NCI-H446 (cell line): Measurements from ENCODE around the gene TP53TG5.

Experiments
- DNase-seq, 2 experiments: peaks; one replicate each; lab custom pipeline; 2025; lab: John Stamatoyannopoulos, UW

Gene TP53TG5

GRCh38 chr20:45345104-45345936, 32.8 kb downstream of the TP53TG5 start:
- DNase-seq, result no peak

GRCh38 chr20:45344168-45344860, 33.8 kb downstream of the TP53TG5 start:
- no peak for DNase-seq

- no peak for DNase-seq
These were observed 34.5 kb downstream of the TP53TG5 start for GRCh38 chr20:45343532-45344167.

- DNase-seq, result no peak
These were observed 35.1 kb downstream of the TP53TG5 start for GRCh38 chr20:45342855-45343531.

- DNase-seq, result no peak
These were observed 35.9 kb downstream of the TP53TG5 start for GRCh38 chr20:45341939-45342854.

DNA sequence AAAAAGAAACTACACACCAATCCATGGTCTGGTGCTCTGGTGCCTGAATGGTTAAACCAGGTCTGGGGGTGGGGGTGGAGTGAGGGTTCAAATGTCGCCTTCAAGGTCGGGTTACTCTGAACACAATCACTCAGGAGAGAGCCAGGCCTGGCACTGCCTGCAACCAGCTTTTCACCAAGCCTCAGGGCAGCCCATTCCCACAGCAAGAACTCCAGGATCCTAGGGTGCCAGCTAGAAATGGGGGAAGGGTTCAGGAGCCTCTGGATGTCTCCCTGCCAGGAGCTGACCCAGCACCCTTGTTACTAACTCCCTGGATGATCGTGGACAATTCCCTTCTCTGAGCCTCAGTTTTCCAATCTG, 36.6 kb downstream of the TP53TG5 start:
- DNase-seq, result no peak

DNA sequence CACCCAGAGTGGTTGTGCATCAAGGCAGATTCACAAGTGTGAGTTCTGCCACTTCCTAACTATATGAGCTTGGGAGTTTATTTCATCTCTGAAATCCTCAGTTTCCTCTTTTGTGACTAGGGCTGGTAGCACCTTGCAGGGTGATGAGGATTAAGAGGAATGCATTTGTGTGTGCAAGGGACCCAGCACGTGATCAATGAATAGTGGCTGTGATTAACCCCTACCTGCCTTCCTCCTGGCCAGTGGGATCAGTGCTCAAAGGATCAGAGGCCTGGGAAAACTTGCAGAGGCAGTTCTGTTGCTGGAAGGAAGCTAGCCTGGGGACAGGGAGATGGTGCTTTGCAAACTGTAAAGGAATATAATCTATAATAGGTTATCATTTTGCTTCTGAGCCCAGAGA, 37.2 kb downstream of the TP53TG5 start:
- DNase-seq, result no peak

DNA sequence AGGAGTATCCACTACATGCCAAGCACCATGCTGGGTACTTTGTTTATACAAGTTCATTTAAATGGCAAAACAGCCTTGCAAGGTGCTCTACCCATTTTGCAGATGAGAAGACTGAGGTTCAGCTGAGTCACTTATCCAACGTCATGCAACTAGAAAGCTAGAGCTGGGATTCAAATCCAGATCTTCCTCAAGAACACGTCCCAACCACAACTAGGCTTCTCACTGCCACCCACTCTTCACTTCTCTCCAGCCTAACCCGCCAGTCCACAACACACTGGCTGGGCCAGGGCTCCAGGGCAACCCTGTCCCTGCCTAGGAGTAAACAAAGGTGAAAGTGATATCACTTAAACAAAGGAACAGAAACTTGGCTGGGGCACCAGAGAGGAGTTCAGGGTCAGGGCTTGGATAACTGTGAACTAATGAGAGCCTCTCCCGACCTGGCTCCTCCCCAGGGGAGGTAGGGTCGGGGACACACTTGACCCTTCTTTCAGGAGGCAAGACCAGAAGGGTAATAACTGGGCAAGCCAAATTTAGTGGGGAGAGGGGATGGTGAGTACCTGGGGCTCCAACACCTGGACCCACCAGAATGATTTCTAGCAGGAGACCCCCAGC, 37.8 kb downstream of the TP53TG5 start:
- DNase-seq, result no peak

DNA sequence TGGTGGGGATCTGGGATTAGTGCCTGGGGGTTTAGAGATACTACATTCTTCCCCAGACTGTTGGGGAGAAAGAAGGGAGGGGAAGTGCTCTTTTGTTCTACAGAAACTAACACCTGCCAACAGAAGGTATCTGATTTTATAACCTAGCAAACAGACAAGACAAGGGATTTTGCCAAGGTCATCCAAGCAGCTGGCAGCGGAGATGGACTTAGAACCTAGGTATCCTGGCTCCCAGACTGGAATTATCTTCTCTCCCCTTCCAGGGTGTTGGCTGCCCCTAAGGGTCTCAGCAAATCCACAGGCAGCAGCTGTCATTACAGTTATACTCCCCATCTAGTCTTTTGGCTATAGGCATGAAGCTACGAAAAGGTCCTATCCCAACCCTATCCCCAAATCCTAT, 38.3 kb downstream of the TP53TG5 start:
- DNase-seq, result no peak

DNA sequence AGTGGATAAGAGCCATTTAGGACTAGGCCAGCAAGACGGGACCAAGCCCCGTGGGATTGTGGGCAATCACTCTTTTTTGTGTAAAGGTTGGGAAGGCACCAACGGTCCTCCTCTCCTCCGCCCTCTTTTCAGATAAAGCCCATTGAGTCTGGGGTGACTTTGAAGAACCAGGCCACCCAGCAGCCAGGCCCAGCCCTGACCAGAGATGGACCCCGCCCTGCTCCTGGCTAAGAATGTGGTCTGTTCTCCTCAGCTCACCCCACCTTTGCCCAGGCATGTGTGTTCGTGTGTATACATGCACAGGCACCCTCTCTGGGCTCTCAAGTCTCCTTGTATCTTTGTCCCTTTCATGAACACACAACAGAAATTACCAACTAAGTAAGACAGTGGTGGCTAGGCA, 39.0 kb downstream of the TP53TG5 start:
- DNase-seq, result no peak

DNA sequence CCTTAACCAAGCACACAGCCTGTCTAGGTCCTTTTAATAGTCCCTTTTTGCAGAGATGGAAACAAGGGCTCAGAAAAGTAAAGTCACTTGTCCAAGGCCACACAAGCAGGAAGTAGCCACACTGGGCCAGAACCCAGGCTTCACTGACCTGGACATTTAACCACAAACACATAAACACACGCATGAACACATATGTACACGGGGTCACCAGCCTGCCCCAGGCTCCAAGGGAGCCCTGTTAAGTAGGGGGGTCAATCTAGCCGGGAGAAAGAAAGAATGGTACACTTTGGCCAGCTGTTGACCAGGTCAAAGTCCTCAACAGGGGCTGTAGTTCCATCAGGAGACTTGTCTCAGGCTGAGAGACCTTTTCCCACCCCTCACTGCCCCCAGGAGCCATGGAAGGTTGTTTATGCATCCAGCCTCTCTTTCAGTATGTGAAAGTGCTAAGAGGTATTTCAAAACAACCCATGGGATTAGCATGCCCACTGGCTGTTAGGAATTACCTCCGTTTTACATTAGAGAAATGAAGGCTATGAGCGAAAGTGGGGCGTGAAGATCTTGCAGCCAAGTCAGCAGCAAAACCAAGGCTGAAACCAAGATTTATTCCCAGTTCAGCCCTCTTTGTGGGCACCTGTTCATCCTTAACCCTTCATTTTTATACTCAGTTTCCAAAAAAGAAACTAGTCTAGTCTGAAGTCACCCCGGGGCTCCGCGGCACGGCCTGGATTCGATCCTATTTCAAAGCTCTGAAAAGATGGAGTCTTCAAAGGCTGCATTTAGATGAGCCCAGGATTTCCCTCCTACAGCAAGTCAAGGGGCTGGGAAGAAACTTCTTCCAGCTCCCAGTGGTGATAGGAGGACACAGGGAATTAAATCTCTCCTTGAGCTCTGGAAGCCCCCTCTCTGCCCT, 39.7 kb downstream of the TP53TG5 start:
- no peak for DNase-seq

DNA sequence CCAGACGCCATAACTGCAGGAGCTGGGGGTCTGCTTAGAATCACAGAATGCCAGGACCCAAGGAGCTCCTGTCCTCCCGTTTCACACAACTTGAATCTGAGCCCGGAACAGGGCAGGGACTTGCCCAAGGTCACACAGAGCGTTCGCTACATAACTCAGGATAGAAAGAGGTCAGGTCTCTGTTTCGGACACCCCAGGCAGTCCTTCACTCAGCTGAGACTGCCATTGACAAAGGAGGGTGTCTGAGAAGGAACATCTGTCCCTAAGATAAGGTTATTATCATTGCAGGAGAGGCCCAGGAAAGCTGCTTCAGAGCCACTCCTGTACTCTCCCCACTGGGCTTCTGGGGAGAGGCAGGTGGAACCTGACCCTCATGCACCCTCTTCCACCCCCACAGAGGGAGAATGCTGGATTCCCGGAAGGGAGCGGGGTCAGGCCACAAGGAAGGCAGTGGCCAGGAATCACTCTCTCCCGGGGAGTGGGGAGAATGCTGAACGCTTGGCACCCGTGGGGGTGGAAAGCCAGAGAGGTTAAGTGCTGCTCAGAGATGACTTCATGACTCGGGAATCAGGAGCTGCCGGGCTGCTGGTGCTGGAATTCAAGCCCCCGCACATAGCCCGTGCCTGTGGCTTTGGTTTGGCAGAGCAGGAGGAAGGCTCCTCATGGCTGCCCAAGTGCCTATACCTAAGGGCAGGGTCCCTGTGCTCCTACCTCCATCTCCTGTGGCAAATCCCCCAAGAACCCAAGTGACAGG, 40.6 kb downstream of the TP53TG5 start:
- DNase-seq, result no peak

DNA sequence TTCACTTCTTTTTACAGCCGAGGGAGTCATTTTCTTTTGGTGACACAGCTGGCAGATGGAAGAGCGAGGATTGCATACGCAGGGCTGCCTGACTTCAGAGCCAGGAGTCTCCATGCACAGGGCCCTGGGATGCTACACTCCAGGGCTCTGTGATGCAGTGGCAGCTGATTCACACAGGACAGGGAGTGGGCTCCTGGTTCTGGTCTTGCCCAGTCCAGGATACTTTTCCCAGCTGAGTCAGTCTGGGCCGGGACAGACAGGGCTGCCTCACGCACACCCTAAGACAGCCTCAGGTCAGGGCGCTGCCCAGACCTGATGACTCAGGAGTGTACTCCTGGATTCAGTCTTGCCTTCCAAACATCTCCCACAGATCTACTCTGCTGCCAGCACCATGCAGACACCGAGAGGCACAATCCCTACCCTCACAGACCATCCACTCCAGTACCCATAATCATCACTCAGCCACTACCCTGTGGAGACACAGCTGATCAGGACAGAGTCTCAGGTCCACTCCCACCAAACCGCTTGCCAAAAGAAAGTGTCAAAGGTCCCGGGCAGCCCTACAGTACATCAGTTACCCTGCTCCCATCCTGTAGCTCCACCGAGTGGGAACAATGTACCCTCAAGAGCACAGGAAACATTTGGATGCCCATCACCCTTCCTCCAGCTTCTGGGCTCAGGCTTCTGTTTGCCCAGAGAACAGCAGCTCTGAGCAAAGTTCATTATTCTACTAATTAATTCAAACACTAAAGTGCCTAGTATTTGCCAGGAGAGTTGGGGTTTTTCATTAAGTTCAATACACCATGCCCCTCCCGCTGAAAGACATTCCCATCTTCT, 41.4 kb downstream of the TP53TG5 start:
- no peak for DNase-seq

GRCh38 chr20:45330476-45330875, 47.6 kb downstream of the TP53TG5 start:
- DNase-seq, result no peak

- no peak for DNase-seq
These were observed 48.4 kb downstream of the TP53TG5 start for GRCh38 chr20:45329497-45330319.

GRCh38 chr20:45328451-45328850, 49.7 kb downstream of the TP53TG5 start:
- no peak for DNase-seq

DNA sequence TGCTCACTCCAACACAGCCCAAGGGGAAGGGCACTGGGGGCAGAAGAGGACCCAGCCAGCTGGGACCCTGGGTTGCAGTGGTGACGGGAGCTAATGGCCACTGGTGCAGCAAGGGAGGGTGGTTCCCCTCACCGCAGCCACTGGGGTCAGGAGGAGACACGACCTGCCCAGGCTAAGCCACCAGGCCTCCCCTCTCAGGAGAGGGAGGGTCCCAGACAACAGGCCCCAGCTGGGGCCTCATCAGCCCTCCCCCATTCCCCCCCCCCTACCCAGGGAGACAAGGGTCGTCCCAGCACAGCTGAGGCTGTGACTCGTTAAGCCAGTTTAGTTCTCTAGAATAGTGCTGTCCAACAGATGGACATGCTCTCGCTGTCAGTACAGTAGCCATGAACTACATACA, 52.8 kb downstream of the TP53TG5 start:
- no peak for DNase-seq
